Measurements from ENCODE around the gene EXOC6B.
A peak's percentile ranks its signal among the peaks of the same experiment; 100 is the strongest.
"Not testable (repeated sequence)": the region's sequence is repeated elsewhere in the genome, so short reads cannot be mapped to it uniquely, and the experiment has no call there.

The EXOC6B gene

GRCh38 chr2:72605836-72606442 is 219.9 kb downstream of the EXOC6B start:
- no peak for DNase-seq (ENCODE audit: low read depth)

- DNase-seq (ENCODE audit: low read depth) = no peak
Measured at GRCh38 chr2:72604468-72604867, 221.4 kb downstream of the EXOC6B start.

DNA sequence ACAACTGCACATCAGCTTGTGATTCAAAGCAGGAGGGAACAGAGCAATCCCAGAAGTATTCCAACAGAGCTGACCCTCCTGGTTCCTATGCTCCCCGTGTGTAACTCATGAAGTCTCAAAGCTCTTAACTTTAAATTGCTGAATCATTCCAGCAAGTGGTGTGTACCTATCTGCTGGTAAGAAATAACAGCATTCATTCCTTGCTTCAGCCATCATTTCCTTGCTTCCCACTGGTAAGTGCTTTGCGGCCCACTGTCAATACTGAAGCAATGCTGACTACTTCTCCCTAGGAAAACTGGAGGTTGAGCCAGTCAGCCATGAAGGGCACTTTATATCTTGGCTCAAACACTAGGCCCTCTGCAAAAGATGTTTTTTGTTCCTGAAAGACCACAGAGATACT is 222.4 kb downstream of the EXOC6B start:
- no peak for DNase-seq (ENCODE audit: low read depth)

- no peak for DNase-seq (ENCODE audit: low read depth)
Measured at GRCh38 chr2:72602711-72603110, 223.1 kb downstream of the EXOC6B start.

DNA sequence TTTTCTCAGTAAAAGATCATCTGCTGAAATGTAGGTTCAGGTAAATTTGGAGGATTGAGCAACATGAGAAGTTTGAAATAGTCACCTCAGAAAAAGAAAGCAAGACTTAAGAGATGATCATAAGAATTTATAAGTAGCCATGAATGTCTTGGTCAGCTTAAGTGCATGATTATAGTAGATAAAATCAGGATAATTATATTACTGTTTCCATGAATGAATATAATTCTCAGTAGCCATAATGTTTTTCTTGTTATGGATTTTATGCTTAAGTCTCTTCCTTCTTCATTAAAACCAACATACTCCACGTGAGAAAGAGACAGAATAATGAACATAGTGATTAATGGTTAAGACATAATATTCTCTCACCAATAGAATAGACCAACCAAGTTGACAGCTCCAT is 223.7 kb downstream of the EXOC6B start:
- no peak for DNase-seq (ENCODE audit: low read depth)

GRCh38 chr2:72583836-72584235 is 242.0 kb downstream of the EXOC6B start:
- DNase-seq (ENCODE audit: low read depth) = not testable (repeated sequence)

GRCh38 chr2:72583376-72583775 is 242.5 kb downstream of the EXOC6B start:
- DNase-seq (ENCODE audit: low read depth) = no peak

GRCh38 chr2:72581560-72582181 is 244.2 kb downstream of the EXOC6B start:
- DNase-seq (ENCODE audit: low read depth) = no peak

DNA sequence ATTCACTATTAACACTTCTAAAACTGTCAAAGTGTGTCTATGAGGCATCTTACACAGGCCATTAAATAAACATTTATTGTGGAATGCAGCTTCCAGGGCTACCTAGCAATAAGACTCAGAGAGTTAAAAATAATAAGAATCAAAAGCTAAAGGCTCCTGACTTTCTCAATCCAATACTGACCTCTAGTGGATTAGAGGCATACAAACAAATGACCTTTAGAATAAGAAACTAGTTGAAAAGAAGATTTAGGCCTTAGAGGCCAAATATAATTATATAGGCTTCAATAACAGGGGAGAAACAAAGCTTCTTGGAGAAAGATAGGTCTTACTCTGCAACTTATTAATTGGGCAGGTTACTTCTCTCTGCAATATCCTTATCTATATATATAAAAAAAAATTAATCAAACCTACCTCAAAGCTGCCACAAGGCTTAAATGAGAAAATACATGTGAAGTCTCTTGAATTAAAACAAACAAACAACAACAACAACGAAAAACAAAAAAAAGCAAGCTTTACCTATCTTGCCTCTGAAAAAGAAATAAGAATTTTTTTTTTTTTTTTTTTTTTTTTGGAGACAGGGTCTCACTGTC is 246.1 kb downstream of the EXOC6B start:
- peak; percentile 41 for DNase-seq (ENCODE audit: low read depth)

DNA sequence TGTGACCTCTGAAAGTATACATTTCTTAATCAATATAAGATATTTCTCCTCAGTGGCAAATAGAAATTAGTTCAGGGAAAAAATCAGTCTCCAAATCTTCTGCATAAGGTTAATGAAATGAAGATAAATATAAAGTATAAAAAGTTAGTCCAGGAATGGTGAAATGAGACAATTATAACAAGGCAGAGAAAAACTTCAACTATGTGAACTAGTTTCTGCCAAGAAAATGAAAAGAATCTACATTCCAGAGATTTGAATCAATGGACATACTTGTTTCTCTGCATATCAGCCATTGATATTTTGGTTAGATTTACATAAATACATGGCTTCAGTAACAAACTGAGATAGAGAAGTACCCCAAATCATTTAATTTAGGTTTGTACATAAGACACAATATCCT is 249.0 kb downstream of the EXOC6B start:
- DNase-seq (ENCODE audit: low read depth) = no peak

DNA sequence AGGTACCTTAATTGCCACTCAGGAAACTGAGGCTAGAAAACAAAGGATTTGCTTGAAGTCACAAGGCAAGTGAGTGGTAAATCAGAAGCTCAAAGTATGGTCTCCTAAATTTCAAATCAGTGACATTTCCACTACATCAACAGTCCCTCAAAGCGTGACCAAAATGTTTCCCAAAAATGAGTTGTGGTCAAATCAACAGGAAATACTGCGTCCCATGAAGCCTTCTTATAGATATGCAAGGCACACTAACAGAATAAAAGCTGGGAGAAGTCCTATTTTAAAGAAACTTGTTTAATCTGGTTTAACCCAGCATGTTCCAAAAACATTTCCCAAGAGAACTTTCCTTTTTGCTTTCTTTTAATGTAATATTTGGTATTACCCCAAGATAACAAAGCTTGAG is 249.4 kb downstream of the EXOC6B start:
- DNase-seq (ENCODE audit: low read depth) = no peak

GRCh38 chr2:72574886-72575285 is 250.9 kb downstream of the EXOC6B start:
- no peak for DNase-seq (ENCODE audit: low read depth)

DNA sequence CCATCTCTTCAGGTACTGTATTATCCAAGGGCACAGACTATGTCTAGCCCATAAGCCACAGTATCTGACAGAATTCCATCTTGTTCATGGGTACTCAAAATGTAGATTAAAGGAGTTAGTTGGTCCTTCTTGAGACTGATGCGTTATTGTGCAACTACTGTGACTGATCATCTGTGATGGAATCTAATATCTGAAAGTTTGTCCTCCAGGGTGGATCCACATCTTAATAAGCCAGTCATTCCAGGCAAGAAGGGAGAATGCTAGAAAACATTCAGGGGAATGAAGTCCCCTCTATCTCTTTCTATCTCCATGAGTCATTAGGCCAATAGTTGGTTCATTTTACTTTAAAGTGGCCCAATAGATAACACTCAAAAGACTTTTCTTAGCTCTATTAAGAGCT is 252.6 kb downstream of the EXOC6B start:
- no peak for DNase-seq (ENCODE audit: low read depth)

GRCh38 chr2:72572501-72572900 is 253.3 kb downstream of the EXOC6B start:
- no peak for DNase-seq (ENCODE audit: low read depth)

DNA sequence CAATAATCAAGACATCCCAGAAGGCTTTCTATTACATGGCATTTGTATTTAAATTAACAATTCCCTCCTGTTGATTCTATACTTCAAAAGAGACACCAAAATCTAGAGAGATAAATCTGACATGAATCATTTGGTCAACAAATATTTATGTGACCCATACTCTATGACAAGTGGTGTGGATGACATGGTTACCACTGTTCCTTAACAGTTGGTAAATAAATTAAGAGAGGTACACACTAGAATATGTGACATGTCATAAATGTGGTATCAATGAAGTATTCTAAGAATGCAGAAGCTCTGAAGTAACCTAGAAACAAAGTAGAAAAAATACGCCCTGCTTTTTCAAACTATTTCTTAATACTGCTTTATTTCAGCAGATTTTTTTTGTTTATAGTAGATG is 255.4 kb downstream of the EXOC6B start:
- DNase-seq (ENCODE audit: low read depth) = no peak

DNA sequence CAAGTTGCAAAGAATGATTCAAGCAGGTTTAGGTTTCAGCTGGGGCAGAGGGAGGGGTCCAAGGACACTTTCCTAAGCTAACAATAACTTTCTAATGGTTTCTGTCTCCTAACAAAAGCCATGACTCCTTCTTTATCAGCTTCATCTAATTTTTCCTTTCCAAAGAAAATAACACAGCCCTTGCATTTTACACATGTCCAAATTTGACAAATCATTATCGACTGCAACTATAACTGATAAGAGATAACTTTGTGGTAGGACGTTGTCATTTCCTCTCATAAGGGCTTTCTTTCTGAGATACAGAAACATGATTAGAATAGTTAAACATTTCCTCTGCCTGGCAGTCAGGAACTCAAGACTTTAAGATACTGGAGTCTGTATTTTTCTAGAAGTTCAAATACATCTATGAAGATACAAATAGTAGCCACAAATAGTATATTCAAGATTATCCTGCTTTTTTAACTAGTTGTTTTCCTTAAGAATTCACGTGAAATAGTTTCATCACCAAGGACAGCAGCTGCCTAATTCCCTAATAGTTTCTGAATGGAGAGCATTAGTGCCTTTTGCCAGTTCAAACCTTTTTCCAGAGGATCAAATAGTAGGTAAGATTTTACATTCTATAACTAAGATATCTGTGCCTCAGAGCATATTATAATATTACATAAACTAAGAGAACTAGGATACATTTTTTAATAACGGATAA is 263.2 kb downstream of the EXOC6B start:
- DNase-seq (ENCODE audit: low read depth) = no peak

DNA sequence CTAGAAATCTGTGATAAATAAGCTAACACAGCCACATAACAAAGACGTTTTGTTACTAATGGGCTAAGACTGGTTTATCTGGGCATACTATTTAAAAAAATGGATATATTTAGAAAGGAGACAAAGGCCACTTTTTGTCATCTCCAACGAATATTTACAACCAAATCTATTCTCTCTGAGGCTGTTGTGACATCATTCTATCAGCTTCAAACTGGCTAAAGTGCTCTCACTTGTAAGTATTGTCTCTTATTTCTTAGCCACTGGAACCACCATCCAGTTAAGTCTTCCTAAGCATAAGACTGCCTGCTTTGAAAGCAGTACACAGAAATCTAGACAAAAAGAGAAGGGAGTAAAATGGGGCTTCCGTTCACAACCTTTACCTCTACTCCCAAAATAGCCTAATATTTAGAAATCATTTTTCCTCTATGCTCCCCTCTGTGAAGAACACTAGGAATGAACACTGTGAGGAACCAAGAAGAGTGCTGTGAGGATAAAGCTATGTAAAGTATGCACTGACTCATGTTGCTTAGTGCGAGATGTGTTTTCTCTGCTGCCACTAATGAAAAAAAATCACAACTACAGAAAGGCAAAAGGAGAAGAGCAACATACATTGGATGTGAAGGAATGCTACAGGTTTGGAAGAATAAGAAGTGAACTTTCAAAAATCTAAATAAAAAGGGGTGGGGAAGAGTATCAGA is 264.1 kb downstream of the EXOC6B start:
- peak; percentile 23 for DNase-seq (ENCODE audit: low read depth)

GRCh38 chr2:72555943-72556342 is 269.9 kb downstream of the EXOC6B start:
- no peak for DNase-seq (ENCODE audit: low read depth)

DNA sequence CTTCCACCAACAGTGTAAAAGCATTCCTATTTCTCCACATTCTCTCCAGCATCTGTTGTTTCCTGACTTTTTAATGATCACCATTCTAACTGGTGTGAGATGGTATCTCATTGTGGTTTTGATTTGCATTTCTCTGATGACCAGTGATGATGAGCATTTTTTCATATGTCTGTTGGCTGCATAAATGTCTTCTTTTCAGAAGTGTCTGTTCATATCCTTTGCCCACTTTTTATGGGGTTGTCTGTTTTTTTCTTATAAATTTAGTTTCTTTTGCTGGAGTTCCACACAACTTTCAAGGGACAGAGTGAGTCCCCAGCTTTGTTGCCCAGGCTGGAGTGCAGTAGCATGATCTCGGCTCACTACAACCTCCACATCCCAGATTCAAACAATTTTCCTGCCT is 270.5 kb downstream of the EXOC6B start:
- not testable (repeated sequence) for DNase-seq (ENCODE audit: low read depth)

DNA sequence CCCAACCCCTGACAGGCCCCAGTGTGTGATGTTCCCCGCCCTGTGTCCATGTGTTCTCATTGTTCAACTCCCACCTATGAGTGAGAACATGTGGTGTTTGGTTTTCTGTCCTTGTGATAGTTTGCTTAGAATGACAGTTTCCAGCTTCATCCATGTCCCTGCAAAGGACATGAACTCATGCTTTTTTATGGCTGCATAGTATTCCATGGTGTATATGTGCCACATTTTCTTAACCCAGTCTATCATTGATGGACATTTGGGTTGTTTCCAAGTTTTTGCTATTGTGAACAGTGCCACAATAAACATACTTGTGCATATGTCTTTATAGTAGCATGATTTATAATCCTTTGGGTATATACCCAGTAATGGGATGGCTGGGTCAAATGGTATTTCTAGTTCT is 270.9 kb downstream of the EXOC6B start:
- DNase-seq (ENCODE audit: low read depth) = not testable (repeated sequence)

GRCh38 chr2:72554381-72554780 is 271.5 kb downstream of the EXOC6B start:
- no peak for DNase-seq (ENCODE audit: low read depth)

DNA sequence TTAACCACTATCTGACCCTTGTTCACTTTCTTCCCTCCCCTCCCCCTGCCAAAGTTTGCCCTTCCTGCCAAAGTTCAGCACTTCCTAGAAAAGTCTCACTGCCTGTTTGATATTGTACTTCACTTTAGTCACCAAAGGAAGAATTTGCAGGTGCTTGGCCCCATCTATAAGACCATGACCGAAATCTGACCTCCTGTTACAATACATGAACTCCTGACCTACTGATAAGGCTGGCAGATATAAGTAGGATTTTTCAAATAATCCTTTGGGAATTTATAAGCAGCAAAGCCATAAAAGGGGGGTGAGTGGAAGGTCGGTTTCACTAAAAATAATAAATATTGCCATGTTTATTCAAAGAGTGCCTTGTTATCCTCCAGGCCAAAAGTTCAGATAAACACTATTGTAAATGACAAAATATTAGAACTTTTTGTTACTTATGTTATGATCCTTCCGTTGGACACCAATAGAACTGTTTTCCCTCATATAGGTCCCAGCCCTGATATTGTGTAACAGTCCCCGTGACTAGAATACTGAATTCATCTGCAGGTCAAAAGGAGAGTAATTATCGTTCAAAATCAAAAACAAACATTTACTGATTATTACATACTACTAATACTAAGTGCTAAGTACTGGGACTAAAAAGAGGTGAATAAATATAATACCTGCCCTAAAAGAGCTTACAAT is 277.6 kb downstream of the EXOC6B start:
- DNase-seq (ENCODE audit: low read depth) = no peak

Measured in fibroblast of the conjunctiva (primary cell).